Vagina (tissue), 2 donors: ENCODE results near the gene C16orf87.

Experiments
- POLR2A ChIP-seq, 2 donors: fragments of 450-650 bp; IDR thresholded peaks; one replicate each; pipeline ENCODE4 v1.6.1; 2017; ENCODE audit warnings: antibody characterized with exemption in 2 of 2, mild to moderate bottlenecking in 2 of 2, moderate library complexity in 2 of 2
- POLR2AphosphoS5 ChIP-seq, 2 donors: sonication (generic); formaldehyde crosslinking; IDR thresholded peaks; one replicate each; pipeline ENCODE4 v1.9.0; 2017; ENCODE audit warnings: antibody characterized with exemption in 2 of 2, mild to moderate bottlenecking in 2 of 2, low read depth in 1 of 2; ENCODE audit not compliant: insufficient read depth in 1 of 2
- TF ChIP-seq, protein P1 (sequence below), 3 experiments: fragments of 450-650 bp in 2 of 3; fragments of 200-600 bp in 1 of 3; sonication (generic) in 1 of 3; IDR thresholded peaks; one replicate each; pipeline ENCODE4 v1.5.1; 2017 to 2019; ENCODE audit warnings: antibody characterized with exemption in 3 of 3, mild to moderate bottlenecking in 2 of 3, moderate library complexity in 2 of 3

DNA sequence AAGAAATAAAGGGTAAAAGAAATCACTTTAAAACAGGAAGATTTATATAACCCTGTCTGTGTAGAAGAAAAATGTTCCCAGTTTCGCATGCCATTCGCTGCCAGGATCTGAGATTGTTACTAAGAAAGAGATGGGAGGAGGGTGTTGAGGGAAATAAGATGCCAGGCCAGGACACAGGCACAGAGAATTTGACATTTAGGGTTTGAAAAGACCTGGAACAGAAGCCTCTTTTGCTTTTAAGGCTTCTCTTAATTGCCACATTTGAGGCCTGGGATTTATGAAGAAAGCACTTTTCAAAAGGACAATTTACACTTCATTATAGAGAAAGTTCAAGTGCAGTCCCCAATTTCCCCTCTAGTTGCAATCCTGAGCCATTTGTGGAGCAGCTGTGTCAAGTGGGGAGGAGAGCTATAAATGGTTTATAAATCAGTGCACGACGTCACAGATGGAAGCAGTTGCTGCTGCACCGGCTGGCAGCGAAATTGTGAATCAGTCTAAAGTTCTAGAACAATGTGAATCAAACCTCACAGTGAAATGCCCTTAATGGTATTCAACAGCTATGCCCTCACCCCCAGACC is 26.5 kb upstream of the C16orf87 start:
- TF ChIP-seq, protein P1, sequence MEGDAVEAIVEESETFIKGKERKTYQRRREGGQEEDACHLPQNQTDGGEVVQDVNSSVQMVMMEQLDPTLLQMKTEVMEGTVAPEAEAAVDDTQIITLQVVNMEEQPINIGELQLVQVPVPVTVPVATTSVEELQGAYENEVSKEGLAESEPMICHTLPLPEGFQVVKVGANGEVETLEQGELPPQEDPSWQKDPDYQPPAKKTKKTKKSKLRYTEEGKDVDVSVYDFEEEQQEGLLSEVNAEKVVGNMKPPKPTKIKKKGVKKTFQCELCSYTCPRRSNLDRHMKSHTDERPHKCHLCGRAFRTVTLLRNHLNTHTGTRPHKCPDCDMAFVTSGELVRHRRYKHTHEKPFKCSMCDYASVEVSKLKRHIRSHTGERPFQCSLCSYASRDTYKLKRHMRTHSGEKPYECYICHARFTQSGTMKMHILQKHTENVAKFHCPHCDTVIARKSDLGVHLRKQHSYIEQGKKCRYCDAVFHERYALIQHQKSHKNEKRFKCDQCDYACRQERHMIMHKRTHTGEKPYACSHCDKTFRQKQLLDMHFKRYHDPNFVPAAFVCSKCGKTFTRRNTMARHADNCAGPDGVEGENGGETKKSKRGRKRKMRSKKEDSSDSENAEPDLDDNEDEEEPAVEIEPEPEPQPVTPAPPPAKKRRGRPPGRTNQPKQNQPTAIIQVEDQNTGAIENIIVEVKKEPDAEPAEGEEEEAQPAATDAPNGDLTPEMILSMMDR (IDR thresholded peaks at IDR 0.05), result peak in 1 of 3 experiments; percentile 25
- TF ChIP-seq POLR2A (IDR thresholded peaks at IDR 0.05), result no peak
- TF ChIP-seq POLR2AphosphoS5 (IDR thresholded peaks at IDR 0.05; ENCODE audit: insufficient read depth in 1 of 2, low read depth in 1 of 2), result no peak
